Activated T-helper 1 cell treated with Interleukin-2 at 50 U/mL for 16 hours (primary cell): ENCODE data around the gene FOXN4.

Experiments
- DNase-seq: peaks from one replicate; pipeline ENCODE4 v3.0.0-alpha.2; 2020; ENCODE audit warnings: low read depth

The FOXN4 gene

DNA sequence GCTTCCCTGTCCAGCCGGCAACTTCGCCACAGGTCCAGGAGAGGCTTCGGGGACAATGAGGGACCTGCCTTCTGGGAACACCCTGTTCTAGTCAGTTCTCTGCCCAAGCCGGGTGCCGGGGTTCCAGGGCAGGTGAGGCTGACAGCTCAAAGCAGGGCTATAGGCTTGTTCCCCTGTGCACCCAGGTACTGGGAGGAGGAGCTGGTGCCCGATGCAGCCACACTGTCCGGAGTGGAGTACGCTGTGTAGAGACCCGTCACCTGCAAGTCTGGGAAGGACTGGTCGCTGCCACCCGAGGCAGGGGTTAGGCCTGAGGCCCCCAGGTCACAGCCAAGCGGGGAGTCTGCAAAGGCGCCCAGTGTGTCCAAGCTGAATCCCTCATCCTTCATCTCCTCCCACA, 29.6 kb downstream of the FOXN4 start:
- DNase-seq: no peak

DNA sequence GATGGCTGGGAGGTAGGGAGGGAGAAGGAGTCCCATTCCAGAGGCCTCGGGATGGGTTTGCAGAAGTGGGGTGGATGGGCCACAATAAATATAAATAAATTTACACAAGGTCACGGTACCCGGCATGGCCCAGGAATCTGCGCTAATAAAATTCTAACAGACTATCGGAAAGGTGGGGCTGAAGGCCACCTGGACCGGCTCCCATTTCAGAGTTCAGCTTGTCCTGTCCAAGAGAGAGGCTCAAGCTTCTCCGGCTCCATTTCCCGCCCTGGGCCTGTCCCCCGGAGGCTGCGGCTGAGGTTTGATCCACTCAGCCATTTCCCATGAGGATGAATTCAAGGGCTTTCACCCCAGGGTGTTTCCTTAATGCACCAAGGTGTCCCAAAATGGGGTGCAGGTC, 30.2 kb downstream of the FOXN4 start:
- DNase-seq: no peak

- no peak for DNase-seq
Measured at GRCh38 chr12:109277899-109278762, 31.0 kb downstream of the FOXN4 start.

- no peak for DNase-seq
Measured at GRCh38 chr12:109277255-109277898, 31.7 kb downstream of the FOXN4 start.

DNA sequence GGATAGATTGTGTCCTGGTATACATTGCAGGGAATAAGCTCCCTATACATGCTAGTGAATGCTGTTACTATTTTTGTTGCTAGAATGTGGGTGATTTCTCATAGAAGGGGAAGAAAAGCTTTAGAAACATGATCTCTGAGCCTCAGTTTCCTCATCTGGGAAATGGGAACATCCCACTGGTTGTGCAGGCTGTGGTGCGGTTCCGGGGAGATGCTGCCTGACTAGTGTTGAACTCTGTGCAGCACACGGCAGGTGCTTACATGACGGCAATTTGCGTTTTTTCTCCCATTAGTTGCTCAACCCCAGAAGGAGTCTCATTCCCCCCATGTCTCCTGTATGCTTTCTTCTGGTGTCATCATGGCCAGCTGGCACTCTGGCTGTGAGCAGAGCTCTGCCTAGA, 32.9 kb downstream of the FOXN4 start:
- no peak for DNase-seq

DNA sequence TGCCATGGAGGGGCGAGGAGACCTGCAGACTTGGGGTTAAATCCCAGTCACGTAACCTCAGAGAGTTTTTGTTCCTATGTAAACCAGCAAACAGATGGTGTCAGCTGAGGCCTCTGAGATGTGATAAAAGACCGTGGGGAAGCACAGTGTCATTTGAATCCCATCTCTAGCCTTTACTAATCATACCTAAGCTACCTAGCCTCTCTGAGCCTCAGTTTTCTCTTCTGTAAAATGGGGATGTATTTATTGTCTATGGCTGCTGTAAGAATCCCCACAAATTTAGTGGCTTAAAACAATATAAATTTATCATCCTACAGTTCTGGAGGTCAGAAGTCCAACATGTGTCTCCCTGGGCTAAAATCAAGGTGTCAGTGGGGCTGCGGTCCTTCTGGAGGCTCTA, 33.9 kb downstream of the FOXN4 start:
- DNase-seq: no peak

DNA sequence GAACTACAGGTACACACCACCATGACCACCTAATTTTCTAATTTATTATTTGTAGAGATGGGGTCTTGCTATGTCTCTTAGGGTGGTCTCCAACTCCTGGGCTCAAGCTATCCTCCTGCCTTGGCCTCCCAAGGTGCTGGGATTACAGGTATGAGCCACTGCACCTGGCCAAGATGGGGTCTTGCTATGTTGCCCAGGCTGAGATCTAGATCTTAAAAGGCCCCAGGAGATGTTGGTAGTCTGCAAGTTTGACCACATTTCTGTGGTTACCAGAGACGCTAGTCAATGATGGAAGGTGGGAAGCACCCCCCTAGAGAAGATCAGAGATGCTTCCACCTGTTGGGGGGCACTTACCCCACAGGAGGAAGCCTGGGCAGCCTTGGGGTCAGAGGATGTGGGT, 34.7 kb downstream of the FOXN4 start:
- DNase-seq: no peak

- no peak for DNase-seq
Measured at GRCh38 chr12:109273354-109273753, 35.7 kb downstream of the FOXN4 start.

DNA sequence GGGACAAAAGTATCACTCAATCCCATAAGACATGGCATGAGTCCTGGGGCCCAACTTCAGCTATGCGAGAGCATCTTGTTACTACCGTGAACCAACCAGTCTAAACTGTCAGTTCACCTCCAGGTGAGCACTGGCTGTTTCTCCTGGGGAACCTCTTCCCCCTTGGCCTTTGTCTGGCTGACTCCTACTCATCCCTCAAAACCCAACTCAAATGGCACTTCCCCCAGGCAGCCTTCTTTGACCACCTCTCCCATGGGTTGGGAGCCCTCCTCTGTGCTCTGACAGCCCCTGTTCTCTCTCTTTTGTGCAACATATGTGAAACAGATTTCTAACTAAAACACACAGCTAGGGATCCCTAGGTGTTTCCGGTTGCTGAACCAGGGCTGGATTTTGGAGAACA, 37.7 kb downstream of the FOXN4 start:
- DNase-seq: no peak

DNA sequence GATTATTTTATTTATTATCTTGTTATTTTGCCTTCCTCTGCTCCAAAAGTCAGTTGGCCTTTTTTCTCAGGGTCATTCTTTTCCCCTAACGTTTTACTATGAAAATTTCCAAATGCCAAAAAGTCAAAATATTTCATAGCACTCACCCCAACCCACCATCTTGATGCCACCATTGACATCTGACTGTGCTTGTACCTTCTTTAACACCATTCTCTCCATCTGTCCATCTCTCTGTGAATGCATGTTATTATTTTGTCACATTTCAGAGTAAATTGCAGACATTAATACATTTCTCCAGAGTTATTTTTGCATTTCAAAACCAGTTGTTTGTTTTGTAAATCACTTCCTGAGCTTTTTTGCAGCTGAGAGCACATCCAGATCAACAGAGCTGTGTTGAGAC, 38.6 kb downstream of the FOXN4 start:
- no peak for DNase-seq

DNA sequence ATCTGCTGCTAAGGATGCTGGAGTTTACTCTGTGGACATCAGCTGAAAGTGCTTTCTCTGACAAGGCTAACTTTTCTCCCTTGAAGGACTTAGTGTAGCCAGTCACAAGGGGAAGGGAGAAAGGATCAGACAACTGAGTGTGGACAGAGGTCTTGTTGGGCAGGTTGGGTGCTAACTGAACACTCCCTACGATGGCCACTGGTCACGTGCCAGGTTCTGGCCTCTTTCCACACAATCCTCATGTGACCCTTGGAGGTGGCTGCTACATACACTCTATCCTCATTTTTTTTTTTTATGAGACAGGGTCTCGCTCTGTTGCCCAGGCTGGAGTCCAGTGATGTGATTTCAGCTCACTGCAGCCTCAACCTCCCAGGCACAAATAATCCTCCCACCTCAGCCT, 39.7 kb downstream of the FOXN4 start:
- no peak for DNase-seq

DNA sequence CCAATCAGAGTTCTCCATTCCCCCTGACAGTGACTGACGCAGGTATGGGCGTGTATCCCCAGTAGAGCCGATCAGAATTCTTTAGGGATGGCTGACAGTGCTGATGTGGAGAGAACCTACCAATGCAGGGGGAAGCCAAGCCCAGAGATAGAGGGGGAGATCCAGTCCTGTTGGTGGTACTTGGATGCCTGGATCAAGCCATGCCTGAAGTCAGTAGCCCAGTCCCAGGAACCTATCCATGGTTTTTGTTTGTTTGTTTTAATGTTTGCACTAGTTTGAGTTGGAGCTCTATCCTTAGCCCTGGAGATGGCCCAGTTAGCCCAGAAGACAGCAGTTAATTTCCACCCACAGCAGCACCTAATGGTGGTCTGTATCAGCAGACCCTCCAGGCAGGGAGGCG, 40.2 kb downstream of the FOXN4 start:
- no peak for DNase-seq

GRCh38 chr12:109267361-109267760, 41.7 kb downstream of the FOXN4 start:
- DNase-seq: no peak

DNA sequence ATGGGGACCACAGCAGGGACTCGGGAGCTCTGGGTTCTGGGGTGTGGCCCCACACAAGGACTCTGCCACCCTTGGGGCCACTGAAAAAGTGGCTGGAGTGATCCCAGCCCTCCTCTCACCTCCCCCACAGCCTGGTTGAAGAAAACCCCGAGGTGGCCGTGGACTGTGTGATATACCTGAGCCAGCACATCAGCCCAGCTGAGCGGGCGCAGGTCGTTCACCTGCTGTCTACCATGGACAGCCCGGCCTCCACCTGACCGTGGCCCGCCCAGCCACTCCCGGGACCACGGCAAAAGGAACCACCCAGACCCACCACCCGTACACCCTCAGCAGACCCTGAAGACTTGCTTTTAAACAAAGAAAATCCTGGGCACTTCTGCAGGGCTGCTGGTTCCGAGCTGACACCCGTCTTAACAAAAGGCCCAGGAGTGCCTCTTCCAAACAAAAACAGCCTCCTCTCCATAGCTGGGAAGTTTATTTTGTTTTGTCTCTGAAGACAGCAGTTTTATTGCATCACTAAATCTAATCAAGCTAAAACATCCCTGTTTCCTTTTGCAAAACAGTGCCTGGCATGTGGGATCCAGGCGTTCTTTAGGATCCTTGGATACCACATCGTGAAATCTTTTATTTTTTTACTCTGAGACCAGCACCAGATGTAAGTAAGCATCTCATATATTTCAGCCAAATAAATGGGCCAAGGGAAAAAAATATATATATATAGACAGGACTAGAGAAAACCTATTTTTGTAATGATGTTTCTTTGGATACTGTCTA, 42.8 kb downstream of the FOXN4 start:
- DNase-seq: no peak

- no peak for DNase-seq
Measured at GRCh38 chr12:109264943-109265650, 44.0 kb downstream of the FOXN4 start.

DNA sequence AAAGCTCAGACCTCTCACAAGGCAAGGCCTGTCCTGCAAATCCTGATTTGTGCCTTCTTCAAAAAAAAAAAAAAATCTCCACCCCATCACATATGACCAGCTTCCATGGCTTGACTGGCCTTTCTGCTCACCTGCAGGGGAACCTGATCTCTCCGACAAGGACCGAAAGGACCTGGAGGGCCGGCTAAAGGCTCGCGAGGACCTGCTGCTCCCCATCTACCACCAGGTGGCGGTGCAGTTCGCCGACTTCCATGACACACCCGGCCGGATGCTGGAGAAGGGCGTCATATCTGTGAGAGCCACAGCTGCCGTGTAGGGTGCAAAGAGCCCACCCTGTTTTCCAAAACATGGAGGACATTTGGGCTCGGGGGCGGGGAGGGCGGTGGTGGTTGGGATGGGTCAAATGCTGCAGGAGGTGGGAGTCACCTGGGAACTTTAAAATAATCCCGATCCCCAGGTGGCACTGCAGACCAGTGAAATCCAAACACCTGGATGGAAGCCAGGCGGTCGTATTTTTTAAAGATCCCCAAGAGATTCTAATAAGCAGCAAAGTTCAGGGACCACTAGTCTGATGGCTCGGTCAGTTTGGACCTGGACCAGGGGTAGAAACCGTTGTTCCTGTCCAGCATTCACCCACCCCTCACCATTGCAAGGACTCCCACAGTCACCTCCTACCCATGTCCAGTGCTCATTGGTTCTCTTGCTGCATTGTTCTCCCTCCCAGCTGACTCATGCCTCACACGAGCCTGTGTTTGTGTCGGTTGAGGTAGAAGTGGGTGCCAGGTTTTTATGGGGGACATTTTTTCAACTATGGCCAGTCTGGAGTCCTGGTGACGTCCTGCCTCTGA, 44.8 kb downstream of the FOXN4 start:
- no peak for DNase-seq

- DNase-seq: no peak
Measured at GRCh38 chr12:109263439-109263838, 45.6 kb downstream of the FOXN4 start.

DNA sequence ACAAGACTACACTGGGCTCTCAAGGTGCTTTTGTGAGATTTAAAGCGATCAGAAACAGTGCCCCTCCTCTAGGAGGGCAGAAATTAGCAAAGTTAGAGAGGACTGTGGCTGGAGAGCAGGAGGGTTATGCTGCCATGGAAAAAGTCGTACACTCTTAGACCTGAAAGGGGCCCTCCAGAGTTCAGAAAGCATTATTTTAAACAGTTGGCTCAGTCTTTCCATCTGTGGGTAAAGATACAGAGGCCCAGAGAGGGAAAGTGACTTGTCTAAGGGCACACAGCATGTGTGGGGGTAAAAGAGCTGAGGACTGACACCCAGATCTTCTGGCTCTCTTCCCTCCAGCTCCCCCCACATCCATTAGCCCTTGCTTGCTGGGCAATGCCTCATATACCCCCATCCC, 47.1 kb downstream of the FOXN4 start:
- no peak for DNase-seq

DNA sequence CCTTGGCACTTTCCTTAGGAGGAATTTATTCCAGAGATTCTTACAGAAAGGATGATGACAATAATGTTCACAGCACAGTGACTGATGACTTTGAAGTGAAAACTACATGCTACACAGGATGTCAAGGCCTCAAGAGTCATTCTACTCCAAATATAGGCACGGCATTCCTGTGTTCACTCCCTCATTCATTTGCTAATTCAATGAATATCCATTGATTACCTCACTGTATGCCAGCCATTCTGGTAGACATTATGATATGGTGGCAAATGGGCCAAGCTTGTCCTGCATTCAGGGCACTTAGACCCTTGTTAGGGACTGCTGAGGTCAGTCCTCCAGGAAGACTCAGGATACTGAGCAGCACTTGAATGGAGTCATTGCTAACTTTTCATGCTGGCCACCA, 48.0 kb downstream of the FOXN4 start:
- DNase-seq: no peak

DNA sequence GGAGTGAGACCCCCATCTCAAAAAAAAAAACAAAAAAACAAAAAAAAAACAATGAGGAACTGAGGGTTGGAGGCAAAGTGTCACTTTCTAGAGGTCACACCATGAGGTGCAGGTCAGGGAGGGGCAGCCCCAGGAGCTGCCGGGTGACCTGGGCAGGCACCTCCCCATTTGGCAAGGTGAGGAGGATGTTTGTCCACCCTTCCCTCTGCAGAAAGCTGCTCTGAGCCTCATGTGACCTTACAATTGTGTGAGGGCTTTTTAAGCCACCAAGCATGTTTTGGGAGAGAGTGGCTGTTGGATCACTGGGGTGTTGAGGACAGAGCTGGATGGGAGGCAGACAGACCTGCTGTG, 49.6 kb downstream of the FOXN4 start:
- DNase-seq: no peak
